Testis (tissue), 3 donors: ENCODE results near the gene RSPH1. TPM values are rescaled to one million over a fixed set of nuclear protein-coding genes. Genes with fewer than 3 reads are reported as not detected.

Experiments used
- DNase-seq: peaks from one replicate; pipeline ENCODE4 v3.0.0-alpha.2; 2019
- H3K27ac ChIP-seq, 2 donors: fragments of 200-600 bp; sonication (generic); one replicate each; pipeline ENCODE4 v1.5.1; 2019
- H3K27me3 ChIP-seq: fragments of 200-600 bp; sonication (generic); one replicate; pipeline ENCODE4 v1.5.1; 2019
- H3K36me3 ChIP-seq: fragments of 200-600 bp; sonication (generic); one replicate; pipeline ENCODE4 v1.5.1; 2017; ENCODE audit warnings: low read depth; ENCODE audit errors: missing control alignments
- H3K4me1 ChIP-seq: fragments of 200-600 bp; sonication (generic); one replicate; pipeline ENCODE4 v1.5.1; 2019
- H3K4me3 ChIP-seq, 2 donors: fragments of 200-600 bp; sonication (generic); one replicate each; pipeline ENCODE4 v1.5.1; 2017 to 2019
- H3K9me3 ChIP-seq: fragments of 200-600 bp; sonication (generic); one replicate; pipeline ENCODE4 v1.5.1; 2017
- POLR2A ChIP-seq: fragments of 450-650 bp; IDR thresholded peaks from one replicate; pipeline ENCODE4 v1.6.1; 2017; ENCODE audit warnings: antibody characterized with exemption, mild to moderate bottlenecking, moderate library complexity
- WGBS, 2 donors: methylation state at CpG; one replicate each; pipeline ENCODE4 v1.1.5; 2018; 5-methylcytosine and 5-hydroxymethylcytosine counted together
- intact Hi-C: fragments of 100-400 bp; cut with DNase I; formaldehyde crosslinking; loops from one replicate; pipeline ENCODE4 v1.15.1; 2023; ENCODE audit warnings: low total_unique reads
- polyA plus RNA-seq: library from polyadenylated mRNA; stranded (reverse); fragments of 350-450 nt; fragmentation: Illumina TruSeq; extraction: RNeasy Lipid Tissue Mini Kit (QIAGEN cat#74804); gene quantifications from one replicate; pipeline ENCODE4 v1.2.3, GENCODE V29; 2014; ENCODE audit warnings: low read depth, low replicate concordance; ENCODE audit not compliant: insufficient read depth
- total RNA-seq, 2 donors: library from RNA; depleted of rRNA; stranded (reverse); fragments of >200 nt; gene quantifications; one replicate each; pipeline ENCODE4 v1.2.3, GENCODE V29; 2016
- TF ChIP-seq, protein P1 (sequence below), 3 experiments: fragments of 450-650 bp in 2 of 3; fragments of 200-600 bp in 1 of 3; sonication (generic) in 1 of 3; IDR thresholded peaks; one replicate each; pipeline ENCODE4 v1.5.1; 2016 to 2019; ENCODE audit warnings: antibody characterized with exemption in 3 of 3, mild to moderate bottlenecking in 2 of 3, moderate library complexity in 1 of 3

The RSPH1 gene
- total and polyA plus RNA-seq, 3 donors from 2014 or later, result 10.4 to 59.6 (median 20.8) TPM

DNA sequence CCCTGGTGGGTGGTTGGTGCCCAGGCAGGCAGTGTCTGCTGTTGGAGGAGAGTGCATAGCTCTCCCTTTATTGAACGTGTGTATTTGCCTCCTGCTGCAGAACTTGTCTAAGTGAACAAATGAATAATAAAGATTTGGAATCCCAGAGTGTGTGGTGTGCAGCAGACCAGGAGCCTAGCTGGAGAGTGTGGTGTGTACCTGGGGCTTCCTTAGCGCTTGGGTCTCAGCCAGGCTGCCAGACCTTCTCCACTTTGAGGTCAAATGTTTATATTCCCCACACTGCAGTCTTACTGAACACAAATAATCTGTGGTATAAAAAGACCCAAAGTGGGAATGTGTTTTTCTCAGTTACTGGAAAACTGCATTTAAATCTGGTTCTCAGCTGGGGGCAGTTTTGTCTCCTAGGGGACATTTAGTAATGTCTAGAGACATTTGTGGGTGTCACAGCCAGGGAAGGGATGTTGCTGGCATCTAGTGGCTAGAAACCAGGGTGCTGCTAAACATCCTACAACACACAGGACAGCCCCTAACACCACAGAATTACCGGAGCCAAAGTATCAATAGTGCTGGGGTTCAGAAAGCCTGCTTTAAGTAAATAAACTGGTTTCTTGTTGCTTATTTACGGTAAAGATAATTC, 41.2 kb upstream of the RSPH1 start:
- no peak for DNase-seq
- Histone ChIP-seq H3K27me3 (no peaks in the 10 kb centered on the region), H3K36me3 (no peaks in the 10 kb centered on the region), H3K9me3 (no peaks in the 10 kb centered on the region), H3K4me1 (no peaks in the 10 kb centered on the region), H3K4me3 (no peak overlapping the region), H3K27ac (no peak overlapping the region)
- intact Hi-C loops, result no loop called here
- 84 to 88% methylated on average over 4 of the region's 4 CpGs for WGBS, 2 donors
- TF ChIP-seq, protein P1, sequence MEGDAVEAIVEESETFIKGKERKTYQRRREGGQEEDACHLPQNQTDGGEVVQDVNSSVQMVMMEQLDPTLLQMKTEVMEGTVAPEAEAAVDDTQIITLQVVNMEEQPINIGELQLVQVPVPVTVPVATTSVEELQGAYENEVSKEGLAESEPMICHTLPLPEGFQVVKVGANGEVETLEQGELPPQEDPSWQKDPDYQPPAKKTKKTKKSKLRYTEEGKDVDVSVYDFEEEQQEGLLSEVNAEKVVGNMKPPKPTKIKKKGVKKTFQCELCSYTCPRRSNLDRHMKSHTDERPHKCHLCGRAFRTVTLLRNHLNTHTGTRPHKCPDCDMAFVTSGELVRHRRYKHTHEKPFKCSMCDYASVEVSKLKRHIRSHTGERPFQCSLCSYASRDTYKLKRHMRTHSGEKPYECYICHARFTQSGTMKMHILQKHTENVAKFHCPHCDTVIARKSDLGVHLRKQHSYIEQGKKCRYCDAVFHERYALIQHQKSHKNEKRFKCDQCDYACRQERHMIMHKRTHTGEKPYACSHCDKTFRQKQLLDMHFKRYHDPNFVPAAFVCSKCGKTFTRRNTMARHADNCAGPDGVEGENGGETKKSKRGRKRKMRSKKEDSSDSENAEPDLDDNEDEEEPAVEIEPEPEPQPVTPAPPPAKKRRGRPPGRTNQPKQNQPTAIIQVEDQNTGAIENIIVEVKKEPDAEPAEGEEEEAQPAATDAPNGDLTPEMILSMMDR (IDR thresholded peaks at IDR 0.05), result no peak
- no peak for TF ChIP-seq POLR2A

GRCh38 chr21:42536601-42537000, 40.6 kb upstream of the RSPH1 start:
- Histone ChIP-seq H3K27ac (no peak overlapping the region), H3K4me1 (no peaks in the 10 kb centered on the region), H3K9me3 (no peaks in the 10 kb centered on the region), H3K36me3 (no peaks in the 10 kb centered on the region), H3K27me3 (no peaks in the 10 kb centered on the region), H3K4me3 (no peak overlapping the region)
- intact Hi-C loops, result no loop called here
- TF ChIP-seq, protein P1 (IDR thresholded peaks at IDR 0.05), result no peak
- TF ChIP-seq POLR2A, result no peak
- DNase-seq, result no peak
- 84 to 89% methylated on average over 8 of the region's 8 CpGs for WGBS, 2 donors

- TF ChIP-seq, protein P1 (IDR thresholded peaks at IDR 0.05), result no peak
- TF ChIP-seq POLR2A, result no peak
- DNase-seq, result no peak
- H3K4me1 ChIP-seq, result no peaks in the 10 kb centered on the region
- H3K4me3 ChIP-seq, result no peak overlapping the region
- no peaks in the 10 kb centered on the region for H3K36me3 ChIP-seq
- intact Hi-C loops, result no loop called here
- no peak overlapping the region for H3K27ac ChIP-seq
- WGBS, 2 donors, result 73 to 82% methylated on average over 17 of the region's 17 CpGs
- no peaks in the 10 kb centered on the region for H3K27me3 ChIP-seq
- no peaks in the 10 kb centered on the region for H3K9me3 ChIP-seq
Measured at GRCh38 chr21:42535602-42536171, 39.7 kb upstream of the RSPH1 start.

DNA sequence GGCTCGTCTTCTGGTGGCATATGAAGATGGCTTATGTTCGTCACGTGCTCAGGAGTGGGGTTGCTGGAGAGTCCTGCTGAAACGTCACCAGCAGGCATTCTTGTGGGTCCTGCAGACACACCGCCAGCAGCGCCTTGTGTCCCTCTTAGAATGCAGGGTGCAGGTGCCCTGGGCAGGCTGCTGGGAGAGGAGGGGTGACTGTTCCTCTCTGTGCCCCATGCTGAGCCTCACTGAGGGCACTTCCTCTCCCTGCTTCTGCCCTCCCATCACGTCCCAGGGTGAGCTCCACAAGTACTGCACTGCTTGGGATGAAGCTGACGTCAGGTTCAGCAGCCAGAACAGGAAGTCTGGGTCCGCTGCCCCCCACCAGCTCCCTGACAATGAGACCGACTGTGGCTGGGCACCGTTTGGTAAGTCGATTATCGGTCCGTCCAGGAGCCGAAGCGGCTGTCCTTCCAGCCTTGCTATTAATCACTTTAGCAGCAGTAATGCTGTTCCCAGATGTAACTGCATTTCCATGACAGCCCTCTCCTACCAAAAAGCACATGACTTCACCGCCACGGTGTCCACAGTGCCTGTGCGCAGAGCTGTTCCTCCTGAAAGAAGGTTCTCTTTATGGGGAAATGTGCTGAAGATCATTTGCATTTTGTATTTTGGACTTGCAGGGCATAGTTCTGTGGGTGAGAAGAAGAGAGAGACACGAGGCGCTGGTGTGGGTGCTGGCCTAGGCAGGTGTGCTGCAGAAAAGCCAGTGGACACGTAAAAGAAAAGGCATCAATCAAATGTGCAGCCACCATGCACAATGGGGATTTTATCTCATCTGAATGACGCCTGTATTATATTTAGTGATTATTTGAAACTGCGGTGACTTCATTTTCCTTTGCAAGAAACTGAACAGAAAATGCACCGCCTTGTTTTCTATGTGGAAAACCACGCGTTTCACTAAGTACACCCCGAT, 38.7 kb upstream of the RSPH1 start:
- Histone ChIP-seq H3K36me3 (no peaks in the 10 kb centered on the region), H3K9me3 (no peaks in the 10 kb centered on the region), H3K4me1 (no peaks in the 10 kb centered on the region), H3K27me3 (no peaks in the 10 kb centered on the region), H3K4me3 (no peak overlapping the region), H3K27ac (no peak overlapping the region)
- DNase-seq, result no peak
- intact Hi-C loops, result no loop called here
- no peak for TF ChIP-seq POLR2A
- TF ChIP-seq, protein P1 (IDR thresholded peaks at IDR 0.05), result no peak
- 85 to 87% methylated on average over 25 to 28 of the region's 28 CpGs for WGBS, 2 donors
